Hematopoietic multipotent progenitor cell treated with erythropoietin and hydrocortisone succinate and interleukin-3 and kit ligand, for 6 days (in vitro differentiated cells): ENCODE data around the gene TLE7.

Source experiments
- DNase-seq: peaks from one replicate; pipeline ENCODE4 v3.0.0-alpha.2; 2015

TLE7 gene

DNA sequence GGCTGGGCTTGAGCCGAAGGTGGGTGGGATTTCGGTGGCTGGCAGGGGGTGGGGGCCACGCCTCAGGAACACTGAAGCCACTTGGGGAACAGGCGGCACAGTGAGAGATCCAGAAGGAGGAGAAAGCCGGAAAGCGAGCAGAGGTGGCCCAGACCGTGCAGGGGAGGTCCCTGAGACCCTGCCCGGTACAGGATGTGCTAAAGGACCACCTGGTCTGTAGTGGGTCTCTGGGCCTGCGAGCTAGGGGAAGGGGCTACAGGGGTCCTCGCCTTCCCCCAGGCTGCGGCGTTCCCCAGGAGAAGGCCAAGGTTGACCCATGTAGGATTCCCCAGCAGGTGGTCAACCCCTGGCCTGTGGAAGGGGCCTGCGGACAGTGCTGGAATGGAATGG is at the start of gene TLE7:
Gene TLE7 (minus strand): TSS at position 4 of the 390 bp plus-strand sequence. CDS start 8,730 bp downstream, outside the sequence.
- no peak for DNase-seq

DNA sequence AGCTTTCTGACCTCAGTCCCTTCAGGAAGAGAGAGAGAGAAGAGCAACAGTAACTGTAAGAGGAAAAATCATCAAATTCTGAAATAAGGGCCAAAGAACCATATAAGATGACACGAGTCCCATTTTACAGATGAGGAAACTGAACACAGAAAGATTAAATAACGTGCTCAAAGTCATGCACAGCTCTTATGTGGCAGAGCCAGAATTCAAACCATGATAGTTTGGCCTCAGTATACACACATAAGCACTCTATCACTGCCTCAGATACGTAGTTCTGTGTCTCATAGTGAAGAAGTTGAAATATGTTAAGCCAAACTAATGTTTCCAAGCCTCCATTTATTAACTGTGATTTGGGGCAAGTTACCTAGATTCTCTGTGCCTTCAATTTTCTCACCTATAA is 49.2 kb upstream of the TLE7 start:
- DNase-seq, result no peak

DNA sequence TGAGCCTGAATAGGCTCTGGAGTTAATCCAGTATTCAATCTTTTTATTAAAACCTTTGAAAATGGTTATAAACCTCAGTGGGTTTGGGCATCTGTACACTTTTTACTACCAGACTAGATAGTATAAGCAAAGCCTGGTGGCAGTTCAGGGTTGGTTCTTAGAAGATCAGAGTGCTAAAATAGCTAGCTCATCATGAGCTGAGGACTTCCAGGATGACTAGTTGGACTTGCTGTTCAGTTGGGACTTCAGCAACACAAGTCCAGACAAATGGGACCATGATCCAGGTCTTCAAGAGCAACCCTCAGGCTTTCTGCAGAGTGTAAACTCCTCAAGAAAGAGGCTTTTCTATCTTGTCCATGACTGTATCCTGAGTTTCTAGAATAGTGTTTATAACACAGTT is 48.5 kb upstream of the TLE7 start:
- DNase-seq, result peak; percentile 20

DNA sequence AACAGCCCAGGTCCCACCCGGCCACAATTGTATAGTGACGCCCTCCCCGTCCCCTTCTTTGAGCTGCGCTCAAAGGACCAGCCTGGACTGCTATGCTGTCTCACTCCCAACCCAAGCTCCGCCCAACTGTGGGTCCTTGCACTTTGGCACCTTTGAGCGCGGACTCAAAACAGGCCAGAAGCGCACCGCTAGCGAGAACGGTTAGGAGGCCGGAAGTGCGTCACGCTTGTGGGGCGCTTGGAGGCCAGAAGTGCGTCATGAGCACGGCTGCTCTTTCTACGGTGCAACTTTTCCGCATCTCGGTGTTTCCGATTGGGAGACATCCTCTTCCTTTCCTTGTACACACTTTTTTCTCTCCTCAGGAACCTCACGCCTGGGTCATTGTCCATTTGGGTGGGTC is 47.3 kb upstream of the TLE7 start, which contains the start of gene ZNF19:
Gene ZNF19 (minus strand): TSS at position 203 of the 400 bp plus-strand sequence. CDS start 7,210 bp downstream, outside the sequence.
- no peak for DNase-seq

DNA sequence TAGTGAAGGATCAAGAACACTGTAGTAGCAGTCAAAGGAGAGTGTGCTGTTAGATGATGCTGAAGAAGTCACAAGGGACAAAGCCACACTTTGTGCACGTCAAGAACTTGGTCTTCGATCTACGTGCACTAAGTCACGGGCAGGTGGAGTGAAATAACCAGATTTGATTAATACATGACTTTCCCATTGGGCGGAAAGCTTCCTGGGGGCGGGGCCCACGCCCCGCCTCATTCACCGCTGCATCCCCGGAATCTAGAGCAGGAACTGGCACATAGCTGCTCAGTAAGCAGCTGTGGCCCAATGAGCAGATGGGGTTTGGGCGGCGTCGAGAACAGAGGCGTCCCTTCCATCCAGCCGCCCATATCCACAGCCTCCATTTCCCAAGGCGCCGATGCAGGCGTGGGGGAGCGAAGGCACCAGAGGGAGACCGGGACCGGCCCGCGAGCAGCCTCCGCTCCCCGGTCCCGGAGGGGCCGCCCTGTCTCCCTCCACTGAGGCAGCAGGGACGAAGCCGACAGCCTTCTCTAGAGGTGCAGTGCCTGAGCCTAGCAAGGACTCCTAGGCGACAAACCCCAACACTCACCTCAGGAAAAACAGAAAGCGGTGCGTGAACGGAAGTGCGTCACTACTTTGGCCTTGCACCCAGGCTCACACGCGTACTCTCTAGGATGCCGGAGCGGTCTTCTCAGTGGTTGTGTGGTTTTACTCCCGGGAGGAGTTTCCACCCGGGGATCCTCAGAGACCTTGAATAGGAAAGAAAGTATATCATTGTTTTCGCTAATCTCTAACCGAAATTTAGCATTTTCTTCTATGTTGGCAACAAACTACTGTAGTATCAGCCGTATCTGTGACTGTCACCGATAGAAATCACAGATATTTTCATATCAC is 42.4 kb upstream of the TLE7 start:
- DNase-seq, result peak; percentile 94

DNA sequence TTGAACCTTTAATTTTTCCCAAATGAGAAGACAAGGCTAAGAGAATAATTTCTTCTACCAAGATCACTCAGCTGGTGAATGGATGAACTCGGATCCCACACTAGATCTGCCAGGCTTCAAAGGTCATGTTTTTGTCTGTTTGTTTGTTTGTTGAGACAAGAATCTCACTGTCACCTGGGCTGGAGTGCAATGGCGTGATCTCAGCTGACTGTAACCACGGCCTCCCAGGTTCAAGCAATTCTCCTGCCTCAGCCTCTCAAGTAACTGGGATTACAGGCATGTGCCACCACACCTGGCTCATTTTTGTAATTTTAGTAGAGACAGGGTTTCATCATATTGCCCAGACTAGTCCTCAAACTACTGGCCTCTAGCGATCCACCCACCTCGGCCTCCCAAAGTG is 40.7 kb upstream of the TLE7 start:
- no peak for DNase-seq

DNA sequence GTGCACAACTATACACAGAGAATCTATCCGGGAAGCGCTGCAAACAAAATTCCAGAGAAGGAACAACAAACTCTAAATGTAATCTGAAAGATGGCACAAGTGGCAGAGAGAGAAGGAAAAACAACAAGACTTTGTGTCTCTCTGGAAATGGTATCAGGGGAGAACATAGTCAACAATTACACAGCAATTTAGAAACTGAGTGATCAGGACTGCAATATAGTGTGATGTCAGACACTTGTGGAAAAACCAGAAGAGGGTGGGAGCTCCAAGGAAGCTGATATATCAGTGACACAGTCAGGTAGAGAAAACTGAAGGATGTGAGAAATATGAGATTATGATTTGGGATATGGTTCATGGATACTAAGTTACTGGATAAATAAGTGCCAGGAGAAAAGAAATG is 39.1 kb upstream of the TLE7 start:
- DNase-seq, result no peak

DNA sequence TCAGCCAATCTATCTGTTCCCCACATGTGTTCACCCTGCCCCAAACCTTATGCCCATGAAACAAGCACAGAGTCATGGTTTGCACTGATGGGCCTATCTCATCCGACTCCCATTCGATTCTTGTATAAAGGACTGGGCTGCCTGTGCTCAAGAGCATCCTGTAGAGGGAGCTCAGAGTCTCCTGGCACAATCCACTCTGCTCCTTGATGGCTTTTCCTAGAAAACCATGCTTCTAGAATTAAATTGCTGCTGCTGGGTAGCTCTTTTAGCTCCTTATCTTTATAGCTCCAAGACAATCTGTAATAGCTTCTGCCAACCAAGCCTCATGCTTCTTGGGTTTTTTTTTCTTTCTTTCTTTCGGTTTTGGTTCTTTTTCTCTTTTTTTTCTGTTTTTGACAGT is 37.6 kb upstream of the TLE7 start:
- peak; percentile 90 for DNase-seq

DNA sequence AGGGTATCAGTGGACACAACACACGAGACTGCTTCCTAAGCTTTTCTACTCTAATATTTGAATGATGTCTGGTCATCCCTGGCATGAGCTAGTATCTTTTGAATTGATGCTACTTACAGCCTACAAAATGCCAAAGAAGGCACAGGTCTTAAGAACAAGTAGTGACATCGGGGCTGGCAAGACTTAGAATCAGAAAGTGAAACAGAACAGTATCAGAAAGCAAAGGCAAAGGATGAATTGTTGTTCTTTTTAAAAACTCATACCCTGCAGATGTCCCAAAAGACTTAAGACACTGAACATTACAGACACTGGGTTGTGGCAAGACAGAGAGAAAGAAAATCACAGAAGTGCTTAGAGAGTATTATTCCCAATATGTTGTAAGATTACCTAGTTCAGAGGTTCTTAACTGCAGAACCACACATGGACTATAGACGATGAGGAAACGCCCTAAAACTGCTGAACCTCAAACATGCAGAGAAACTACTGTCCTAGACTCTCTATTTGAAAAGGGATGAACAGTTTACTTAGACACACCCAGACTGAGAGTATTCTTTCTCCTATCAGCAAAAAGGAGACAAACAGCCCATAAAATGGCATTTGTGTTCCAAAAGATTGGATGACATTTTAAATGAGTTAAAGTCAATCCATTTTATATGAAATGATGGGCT is 34.7 kb upstream of the TLE7 start:
- DNase-seq, result no peak

DNA sequence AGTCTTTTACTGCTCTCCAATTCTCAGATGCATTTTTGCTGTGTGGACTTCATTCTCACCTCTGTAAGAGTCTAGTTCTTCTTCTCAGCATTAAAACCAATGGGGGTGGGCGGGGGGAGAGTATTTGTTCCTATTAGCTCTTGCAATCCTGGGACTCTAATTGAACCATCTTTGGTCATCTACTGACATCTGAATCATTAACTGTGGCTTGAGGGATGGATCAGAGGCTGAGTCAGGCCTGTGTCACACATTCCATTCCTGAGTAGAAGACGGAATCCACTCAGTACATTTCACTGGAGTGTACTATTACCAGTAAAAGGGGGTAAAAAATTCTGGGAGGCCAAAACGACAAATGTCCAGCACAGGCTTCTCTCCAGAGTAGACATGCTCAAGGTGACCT is 33.0 kb upstream of the TLE7 start:
- no peak for DNase-seq

DNA sequence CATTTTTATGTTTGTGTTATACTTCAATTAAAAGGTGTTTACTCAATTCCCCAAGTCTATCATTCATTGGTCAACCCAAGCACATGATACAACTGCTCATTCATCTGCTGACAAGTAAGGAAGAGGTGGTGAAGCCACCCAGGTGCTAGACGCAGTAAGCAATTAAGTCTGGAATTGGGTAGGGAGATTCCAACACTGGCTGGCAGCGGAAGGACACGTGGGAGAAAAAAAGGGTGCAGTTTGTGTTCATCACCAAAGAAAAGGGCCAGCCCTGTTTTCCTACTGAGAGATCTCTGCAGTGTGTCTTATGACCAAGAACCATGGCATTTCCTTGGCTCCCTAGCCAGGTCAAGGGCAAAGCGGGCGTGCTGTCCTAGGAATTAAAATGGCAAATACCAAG is 32.0 kb upstream of the TLE7 start:
- no peak for DNase-seq

DNA sequence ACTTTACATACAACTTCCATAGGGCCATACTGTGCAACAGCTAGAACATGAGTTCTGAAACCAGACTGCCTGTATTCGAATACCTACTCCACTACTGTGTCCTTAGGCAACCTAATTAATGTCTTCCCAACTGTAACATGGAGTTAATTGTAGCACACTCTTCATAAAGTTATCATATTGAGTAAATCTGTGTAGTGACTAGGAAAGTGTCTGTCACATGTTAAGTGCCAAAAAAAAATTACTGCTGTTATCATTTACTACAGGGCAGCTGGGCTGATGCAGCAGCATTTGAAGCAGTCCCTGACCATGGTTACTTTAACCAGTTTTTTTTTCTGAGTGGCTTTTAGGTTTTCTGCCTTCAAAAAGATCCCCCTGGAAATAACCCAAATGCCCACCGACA is 31.1 kb upstream of the TLE7 start:
- no peak for DNase-seq

DNA sequence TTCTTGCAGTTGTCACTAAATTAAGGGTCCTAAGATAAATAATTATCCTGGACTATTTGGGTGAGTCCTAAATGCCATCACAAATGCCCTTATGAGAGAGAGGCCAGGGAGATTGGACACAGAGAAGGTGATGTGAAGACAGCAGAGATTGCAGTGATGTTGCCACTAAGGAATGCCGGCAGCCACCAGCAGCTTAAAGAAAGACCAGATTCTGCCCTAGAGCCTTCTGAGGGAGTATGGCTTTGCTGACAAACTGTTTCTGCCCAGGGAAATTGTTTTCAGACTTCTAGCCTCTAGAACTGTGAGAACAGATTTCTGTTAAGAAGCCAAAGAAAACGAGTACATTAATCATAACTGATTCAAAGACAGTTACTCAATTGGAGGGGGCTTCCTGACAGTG is 30.2 kb upstream of the TLE7 start:
- no peak for DNase-seq

DNA sequence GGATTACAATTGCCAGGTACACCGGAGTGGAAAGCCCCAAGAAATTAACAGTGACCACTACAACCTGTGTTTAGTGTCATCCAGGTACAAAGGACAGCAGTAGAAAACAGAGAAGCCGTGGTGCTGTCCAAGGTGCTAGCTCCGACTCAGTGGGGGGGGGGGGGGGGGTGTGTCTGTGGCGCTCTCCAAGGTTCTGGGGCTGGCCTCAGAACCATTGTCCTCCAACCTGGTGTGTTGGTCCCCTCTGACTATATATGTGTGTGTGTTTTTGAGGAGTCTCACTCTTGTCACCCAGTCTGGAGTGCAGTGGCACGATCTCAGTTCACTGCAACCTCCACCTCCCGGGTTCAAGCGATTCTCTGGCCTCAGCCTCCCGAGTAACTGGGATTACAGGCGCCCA is 26.0 kb upstream of the TLE7 start:
- DNase-seq, result peak; percentile 85

DNA sequence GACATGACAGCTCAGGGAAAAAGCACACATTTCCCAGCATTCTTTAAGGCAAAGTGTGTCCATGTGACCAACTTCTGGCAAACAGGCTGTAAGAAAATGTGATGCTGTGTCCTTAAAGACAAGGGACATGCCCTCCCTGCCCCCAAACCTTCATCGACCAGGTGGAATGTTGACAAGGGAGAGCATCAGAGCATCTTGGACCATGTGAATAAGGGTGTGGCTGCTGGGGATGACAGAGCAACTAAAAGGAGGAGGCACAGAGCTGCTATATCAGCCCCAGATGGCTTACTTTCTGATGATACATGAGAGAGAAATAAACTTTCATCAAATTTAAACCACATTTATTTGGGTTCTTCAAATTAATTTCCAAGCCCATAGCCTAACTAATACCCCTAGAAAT is 22.4 kb upstream of the TLE7 start:
- DNase-seq, result no peak

DNA sequence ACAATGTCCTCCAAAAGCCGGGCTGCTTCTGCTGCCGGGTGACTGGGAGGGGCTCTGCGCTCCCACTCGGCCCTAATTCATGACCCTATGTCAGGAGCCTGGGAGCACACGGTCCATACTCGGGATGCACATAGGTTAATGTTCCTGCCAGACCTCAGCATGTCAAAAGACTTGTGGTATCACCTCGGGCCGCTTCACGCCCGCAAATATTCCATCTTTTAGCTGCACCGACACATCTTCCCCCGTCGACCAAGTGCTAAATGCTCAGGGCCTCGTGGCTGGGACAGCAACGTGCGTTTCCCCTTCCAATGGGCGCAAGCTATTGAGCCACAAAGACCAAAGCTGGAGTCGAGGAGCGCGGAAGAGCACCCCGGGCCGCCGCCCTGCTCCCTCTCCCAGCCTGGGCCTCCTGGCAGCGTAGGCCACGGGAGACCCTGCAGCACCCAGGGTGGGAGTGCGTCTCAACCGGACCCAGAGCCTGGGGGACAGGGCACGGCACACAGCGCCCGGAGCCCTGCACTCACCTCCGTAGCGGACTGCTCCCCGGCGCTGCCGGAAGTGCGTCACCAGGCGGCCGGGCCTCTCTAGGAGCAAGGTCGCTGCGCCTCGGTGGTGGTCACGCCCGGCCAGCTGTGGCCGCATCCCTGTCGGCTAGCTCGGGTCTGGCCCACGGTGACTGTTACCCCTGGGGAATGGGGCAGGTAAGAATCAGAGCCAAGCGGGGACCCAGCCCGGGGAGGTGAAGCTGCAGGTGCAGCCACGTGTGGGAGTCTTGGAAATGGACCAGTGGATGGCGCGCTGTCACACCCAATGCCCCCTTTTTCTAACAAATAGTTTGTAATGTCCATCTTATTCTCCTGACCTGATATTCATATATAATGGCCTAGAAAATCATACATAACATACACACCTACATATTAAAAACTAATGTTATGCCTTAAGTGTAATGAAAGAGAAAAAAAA is 20.1 kb upstream of the TLE7 start, which contains the start of gene ZNF23:
Gene ZNF23 (minus strand): TSS at position 562 of the 963 bp plus-strand sequence. CDS start 5,451 bp downstream, outside the sequence.
- peak; percentile 84 for DNase-seq

DNA sequence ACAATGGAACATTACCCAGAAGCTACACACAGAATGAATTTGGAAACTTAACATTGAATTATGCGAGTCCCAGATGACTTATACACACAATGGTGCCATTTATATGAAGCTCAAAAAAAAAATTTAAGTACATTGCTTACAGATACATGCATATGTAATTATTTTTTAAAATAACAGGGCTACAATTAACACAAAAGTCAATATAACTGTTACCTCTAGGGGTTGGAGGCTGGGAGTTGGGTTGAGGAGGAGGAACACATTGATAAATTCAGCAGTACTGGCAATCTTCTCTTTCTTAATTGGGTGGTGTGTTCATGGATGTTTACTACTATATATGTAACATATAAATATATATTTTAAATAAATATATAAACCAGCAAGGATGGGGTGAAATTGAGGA is 19.1 kb upstream of the TLE7 start:
- DNase-seq, result peak; percentile 40

DNA sequence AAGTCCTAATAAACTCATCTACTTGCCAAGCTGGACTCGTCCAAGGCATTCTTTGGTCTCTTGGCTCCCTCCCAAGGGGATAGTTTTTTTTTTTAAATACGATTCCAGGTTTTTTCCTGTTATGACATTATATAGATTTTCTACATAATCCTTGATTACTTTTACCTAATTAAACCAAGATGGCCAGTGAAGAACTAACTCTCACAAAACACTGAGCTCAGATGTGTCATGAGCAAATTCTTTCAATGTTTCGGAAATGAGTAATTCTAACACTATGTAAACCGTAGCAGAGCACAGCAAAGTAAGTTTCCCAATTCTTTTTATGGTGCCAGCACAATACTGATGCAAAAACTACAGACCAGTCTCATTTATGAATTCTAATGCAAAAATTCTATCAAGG is 18.4 kb upstream of the TLE7 start:
- DNase-seq, result no peak

DNA sequence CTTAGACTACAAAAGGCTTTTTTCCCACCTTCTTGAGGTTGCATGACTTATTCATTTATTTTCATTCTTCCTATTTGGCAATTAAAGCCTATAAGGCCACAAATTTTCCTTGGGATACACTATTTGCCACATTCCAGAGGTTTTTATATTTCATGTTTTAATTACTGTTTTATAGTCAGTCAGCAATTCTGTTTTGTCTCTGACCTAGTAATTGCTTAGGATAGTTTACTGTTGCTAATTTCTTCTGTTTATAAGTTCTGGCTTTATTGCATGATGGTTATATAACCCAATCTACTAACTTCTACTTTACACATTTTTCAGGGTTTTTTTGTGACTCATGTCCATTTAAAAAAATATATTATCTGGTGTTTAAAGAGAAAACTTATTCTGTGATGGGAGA is 17.7 kb upstream of the TLE7 start:
- no peak for DNase-seq

DNA sequence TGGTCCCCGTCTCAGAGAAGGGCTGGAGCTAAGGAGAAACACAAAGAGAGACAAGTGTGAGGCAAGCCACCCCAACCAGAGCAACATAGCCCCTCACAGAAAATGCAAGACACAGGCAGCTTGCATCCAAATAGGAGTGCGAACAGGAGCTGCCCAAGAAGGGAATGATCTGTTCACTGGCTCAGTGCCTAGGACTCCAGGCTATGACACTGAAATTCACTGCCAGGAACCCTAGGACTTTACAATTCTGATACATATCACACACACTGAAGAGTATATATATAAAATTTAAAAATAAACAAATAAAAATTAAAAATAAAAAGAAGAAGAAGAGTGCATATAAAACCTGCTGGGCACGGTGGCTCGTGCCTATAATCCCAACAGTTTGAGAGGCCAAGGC is 14.9 kb upstream of the TLE7 start:
- no peak for DNase-seq

DNA sequence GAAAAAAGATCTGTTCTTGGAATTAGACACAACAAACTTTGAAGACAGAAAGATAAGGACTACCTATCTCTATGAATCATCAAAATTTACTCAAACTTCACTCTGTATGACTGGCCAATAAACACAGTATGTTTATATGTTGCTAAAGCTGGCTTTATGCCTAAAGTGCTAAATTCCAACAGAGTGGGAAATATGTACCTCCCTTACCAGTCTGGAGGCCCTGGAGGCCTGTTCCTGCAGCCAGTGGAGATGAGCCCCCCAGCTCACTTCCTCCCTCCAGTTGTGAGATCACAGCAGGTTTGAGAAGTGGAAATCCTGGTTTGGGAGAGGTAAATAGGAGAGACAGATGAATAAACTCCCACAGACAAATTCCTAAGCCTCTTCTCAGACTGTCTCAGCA is 11.2 kb upstream of the TLE7 start:
- DNase-seq, result no peak

DNA sequence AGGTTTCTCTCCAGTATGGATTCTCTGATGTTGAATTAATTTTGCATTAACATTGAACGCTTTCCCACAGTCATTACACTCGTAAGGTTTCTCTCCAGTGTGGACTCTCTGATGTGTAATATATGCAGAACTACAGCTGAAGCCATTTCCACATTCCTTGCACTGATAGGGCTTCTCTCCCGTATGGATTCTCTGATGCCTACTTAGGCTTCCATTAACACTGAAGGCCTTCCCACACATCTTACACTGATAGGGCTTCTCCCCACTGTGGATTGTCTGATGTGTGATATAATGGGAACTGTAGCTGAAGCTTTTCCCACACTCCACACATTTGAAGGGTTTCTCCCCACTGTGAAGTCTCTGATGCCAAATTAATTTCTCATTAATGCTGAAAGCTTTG is 7.2 kb upstream of the TLE7 start:
- DNase-seq, result no peak

DNA sequence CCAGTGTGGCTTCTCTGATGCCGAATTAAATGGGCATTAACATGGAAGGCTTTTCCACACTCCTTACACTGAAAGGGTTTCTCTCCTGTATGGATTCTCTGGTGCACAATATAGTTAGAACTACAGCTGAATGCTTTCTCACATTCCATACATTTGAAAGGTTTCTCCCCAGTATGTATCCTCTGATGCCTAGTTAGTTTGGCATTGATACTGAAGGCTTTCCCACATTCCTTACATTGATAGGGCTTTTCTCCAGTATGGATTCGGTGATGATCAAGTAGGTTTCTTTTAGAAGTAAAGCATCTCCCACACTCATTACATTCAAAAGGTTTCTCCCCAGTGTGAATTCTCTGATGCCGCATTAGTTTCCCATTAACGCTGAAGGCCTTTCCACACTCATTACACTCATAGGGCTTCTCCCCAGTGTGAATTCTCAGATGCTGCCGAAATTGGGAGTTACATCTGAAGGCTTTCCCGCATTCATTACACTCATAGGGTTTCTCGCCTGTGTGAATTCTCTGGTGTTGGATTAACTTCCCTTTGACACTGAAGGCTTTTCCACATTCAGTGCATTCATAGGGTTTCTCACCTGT is 6.5 kb upstream of the TLE7 start:
- DNase-seq, result no peak
